ENCODE measurements around the gene KHK.
"Not testable (repeated sequence)": the region's sequence is repeated elsewhere in the genome, so short reads cannot be mapped to it uniquely, and the experiment has no call there.

DNA sequence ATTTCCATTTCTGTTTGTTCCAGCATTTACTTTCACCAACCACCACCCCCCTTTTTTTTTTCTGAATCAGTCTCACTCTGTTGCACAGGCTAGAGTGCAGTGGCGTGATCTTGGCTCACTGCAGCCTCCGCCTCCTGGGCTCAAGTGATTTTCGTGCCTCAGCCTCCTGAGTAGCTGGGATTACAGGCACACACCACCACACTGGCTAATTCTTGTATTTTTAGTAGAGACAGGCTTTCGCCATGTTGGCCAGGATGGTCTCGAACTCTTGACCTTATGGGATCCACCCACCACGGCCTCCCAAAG, 11.1 kb upstream of the KHK start:
- TF ChIP-seq, protein P1, sequence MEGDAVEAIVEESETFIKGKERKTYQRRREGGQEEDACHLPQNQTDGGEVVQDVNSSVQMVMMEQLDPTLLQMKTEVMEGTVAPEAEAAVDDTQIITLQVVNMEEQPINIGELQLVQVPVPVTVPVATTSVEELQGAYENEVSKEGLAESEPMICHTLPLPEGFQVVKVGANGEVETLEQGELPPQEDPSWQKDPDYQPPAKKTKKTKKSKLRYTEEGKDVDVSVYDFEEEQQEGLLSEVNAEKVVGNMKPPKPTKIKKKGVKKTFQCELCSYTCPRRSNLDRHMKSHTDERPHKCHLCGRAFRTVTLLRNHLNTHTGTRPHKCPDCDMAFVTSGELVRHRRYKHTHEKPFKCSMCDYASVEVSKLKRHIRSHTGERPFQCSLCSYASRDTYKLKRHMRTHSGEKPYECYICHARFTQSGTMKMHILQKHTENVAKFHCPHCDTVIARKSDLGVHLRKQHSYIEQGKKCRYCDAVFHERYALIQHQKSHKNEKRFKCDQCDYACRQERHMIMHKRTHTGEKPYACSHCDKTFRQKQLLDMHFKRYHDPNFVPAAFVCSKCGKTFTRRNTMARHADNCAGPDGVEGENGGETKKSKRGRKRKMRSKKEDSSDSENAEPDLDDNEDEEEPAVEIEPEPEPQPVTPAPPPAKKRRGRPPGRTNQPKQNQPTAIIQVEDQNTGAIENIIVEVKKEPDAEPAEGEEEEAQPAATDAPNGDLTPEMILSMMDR (IDR thresholded peaks at IDR 0.05), result not testable (repeated sequence)
- TF ChIP-seq POLR2A (IDR thresholded peaks at IDR 0.05), result not testable (repeated sequence)
